WI38 (cell line): ENCODE results near the gene CUX1.
"Not testable (repeated sequence)": the region's sequence is repeated elsewhere in the genome, so short reads cannot be mapped to it uniquely, and the experiment has no call there.

Source experiments
- H3K4me3 ChIP-seq: 2 replicates; pipeline ENCODE4 v1.5.1; 2011; ENCODE audit warnings: low read depth, mild to moderate bottlenecking, control low read depth, low read length
- TF ChIP-seq, protein P1 (sequence below): IDR thresholded peaks from 2 replicates; pipeline ENCODE4 v1.5.1; 2012; ENCODE audit warnings: low read depth, mild to moderate bottlenecking, control low read depth, low read length

Gene CUX1

GRCh38 chr7:101983147-101983811 lies 165.9 kb downstream of the CUX1 start:
- no peak overlapping the region for H3K4me3 ChIP-seq
- TF ChIP-seq, protein P1, sequence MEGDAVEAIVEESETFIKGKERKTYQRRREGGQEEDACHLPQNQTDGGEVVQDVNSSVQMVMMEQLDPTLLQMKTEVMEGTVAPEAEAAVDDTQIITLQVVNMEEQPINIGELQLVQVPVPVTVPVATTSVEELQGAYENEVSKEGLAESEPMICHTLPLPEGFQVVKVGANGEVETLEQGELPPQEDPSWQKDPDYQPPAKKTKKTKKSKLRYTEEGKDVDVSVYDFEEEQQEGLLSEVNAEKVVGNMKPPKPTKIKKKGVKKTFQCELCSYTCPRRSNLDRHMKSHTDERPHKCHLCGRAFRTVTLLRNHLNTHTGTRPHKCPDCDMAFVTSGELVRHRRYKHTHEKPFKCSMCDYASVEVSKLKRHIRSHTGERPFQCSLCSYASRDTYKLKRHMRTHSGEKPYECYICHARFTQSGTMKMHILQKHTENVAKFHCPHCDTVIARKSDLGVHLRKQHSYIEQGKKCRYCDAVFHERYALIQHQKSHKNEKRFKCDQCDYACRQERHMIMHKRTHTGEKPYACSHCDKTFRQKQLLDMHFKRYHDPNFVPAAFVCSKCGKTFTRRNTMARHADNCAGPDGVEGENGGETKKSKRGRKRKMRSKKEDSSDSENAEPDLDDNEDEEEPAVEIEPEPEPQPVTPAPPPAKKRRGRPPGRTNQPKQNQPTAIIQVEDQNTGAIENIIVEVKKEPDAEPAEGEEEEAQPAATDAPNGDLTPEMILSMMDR, result no peak

DNA sequence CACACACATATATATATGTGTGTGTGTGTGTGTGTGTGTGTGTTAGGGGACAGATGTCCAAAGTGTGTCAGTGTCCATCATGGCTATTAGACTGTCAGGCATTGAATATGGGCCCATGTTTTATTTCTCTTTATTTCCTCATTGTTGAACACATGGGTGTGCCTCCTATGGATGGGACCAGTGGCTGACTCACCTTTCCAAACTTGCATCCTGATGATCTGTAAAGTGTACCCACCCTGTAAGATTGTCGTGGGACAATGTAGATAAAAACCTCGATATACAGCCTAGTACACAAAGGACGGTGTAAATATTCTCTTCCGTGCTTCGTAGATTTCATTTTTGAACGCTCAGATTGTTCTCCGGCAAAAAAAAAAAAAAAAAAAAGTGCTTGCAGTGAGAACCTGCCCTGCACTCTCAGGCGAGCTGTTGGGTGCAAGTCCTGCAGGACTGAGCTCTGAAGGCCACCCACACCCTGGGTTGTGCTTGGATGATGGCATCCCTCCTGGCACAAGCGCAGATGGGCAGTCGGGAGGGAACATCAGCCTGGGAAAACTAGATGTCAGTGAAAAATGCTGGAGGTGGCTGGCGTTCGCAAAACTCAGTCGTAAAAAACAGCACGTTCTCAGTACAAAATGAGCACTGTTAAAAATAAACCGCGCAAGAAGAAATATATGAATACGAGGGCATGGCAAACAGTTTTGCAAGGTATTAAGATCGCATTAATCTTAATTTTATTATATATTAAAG lies 166.9 kb downstream of the CUX1 start:
- TF ChIP-seq, protein P1, result no peak
- H3K4me3 ChIP-seq, result no peak overlapping the region

GRCh38 chr7:101985057-101985902 lies 167.9 kb downstream of the CUX1 start:
- no peak overlapping the region for H3K4me3 ChIP-seq
- TF ChIP-seq, protein P1, result no peak

- TF ChIP-seq, protein P1, result no peak
- no peak overlapping the region for H3K4me3 ChIP-seq
These were observed 168.7 kb downstream of the CUX1 start for GRCh38 chr7:101985903-101986734.

DNA sequence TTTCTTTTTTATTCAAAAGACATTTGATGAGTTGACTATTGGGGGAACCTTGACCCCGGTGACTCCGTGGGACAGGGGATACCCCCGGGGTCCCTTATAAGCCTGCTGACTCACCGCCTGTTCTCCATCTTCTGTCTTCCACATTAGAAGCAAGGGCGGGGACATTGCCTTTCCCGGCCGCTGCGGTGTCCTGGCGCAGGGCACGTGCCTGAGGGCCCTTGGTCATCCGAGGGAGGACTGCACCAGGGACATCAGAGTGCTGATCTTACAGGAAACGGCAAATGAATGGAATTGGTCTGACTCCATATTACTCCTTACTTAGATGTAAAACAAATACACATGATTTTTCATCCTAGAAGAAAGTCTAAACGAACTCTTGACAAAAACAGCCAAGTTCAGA lies 170.1 kb downstream of the CUX1 start:
- TF ChIP-seq, protein P1, result no peak
- no peak overlapping the region for H3K4me3 ChIP-seq

GRCh38 chr7:101988060-101988459 lies 170.6 kb downstream of the CUX1 start:
- not testable (repeated sequence) for H3K4me3 ChIP-seq

- TF ChIP-seq, protein P1, result no peak
- no peak overlapping the region for H3K4me3 ChIP-seq
These were observed 171.1 kb downstream of the CUX1 start for GRCh38 chr7:101988513-101988912.
